Thoracic aorta (tissue), 2 donors: ENCODE results near the gene SOX18. TPM values are rescaled to one million over a fixed set of nuclear protein-coding genes. Genes with fewer than 3 reads are reported as not detected.
A peak's percentile ranks its signal among the peaks of the same experiment; 100 is the strongest.

ENCODE experiments used
- ATAC-seq: fragments of 150-250 bp; one replicate; pipeline ENCODE4 v1.8.0; 2017; ENCODE audit warnings: low read depth; ENCODE audit not compliant: insufficient number of reproducible peaks, low FRiP score
- DNase-seq: peaks from one replicate; pipeline ENCODE4 v3.0.0-alpha.2; 2020; ENCODE audit warnings: low spot score
- H3K27ac ChIP-seq, 2 donors: fragments of 200-600 bp; sonication (generic); 1 replicate in 1 of 2; 2 replicates in 1 of 2; pipeline ENCODE4 v1.5.1; 2016; ENCODE audit warnings: mild to moderate bottlenecking in 2 of 2, moderate library complexity in 2 of 2
- H3K27me3 ChIP-seq: fragments of 200-600 bp; sonication (generic); replicated peaks from 2 replicates; pipeline ENCODE4 v1.6.0; 2016; ENCODE audit warnings: mild to moderate bottlenecking; ENCODE audit not compliant: insufficient read depth
- H3K36me3 ChIP-seq: fragments of 200-600 bp; sonication (generic); one replicate; pipeline ENCODE4 v1.5.1; 2016
- H3K4me1 ChIP-seq, 2 donors: fragments of 200-600 bp; sonication (generic); 1 replicate in 1 of 2; 2 replicates in 1 of 2; pipeline versions ENCODE4 v1.5.1 to v1.6.0; 2016; ENCODE audit warnings: low read depth in 2 of 2, mild to moderate bottlenecking in 1 of 2; ENCODE audit not compliant: control insufficient read depth in 1 of 2
- H3K4me3 ChIP-seq: fragments of 200-600 bp; sonication (generic); 2 replicates; pipeline ENCODE4 v1.5.1; 2016; ENCODE audit warnings: mild to moderate bottlenecking
- H3K9me3 ChIP-seq: fragments of 200-600 bp; sonication (generic); 2 replicates; pipeline ENCODE4 v1.5.1; 2016
- total RNA-seq, 2 donors: library from RNA; depleted of rRNA; stranded (reverse); fragments of >200 nt; gene quantifications; one replicate each; pipeline versions ENCODE4 v1.1.0 to v1.2.3, GENCODE V29; 2016
- TF ChIP-seq, protein P1 (sequence below): fragments of 200-600 bp; sonication (generic); IDR thresholded peaks from one replicate; pipeline ENCODE4 v1.5.1; 2019; ENCODE audit warnings: antibody characterized with exemption

The SOX18 gene
- total RNA-seq, 2 donors from 2014 or later: 4.2 to 15.3 TPM

DNA sequence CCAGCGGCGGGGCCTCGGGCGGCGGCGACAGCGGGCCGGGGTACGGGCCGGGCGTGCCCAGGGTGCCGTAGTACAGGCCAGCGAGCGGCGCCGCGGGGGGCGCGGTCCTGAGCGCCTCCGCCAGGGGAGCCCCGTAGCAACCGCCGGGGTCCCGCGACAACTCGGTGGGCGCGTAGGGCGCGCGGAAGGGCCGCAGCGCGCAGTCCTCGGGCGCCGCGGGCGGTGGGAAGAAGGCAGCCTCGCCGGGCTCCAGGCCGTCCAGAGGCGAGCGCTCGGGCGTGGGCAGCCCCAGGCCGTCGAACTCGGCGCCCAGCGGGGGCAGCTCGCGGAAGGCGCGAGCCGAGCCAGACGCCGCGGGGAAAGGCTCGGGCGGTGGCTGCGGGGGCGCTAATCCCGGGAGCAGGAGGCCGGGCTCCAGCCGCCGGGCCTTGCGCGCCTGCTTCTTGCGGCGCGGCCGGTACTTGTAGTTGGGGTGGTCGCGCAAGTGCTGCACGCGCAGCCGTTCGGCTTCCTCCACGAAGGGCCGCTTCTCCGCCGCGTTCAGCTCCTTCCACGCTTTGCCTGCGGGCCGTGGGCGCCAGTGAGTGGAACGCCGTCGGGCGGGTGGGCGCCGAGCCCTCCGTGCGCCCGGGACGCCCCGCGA is 916 bp downstream of the SOX18 start:
- TF ChIP-seq, protein P1, sequence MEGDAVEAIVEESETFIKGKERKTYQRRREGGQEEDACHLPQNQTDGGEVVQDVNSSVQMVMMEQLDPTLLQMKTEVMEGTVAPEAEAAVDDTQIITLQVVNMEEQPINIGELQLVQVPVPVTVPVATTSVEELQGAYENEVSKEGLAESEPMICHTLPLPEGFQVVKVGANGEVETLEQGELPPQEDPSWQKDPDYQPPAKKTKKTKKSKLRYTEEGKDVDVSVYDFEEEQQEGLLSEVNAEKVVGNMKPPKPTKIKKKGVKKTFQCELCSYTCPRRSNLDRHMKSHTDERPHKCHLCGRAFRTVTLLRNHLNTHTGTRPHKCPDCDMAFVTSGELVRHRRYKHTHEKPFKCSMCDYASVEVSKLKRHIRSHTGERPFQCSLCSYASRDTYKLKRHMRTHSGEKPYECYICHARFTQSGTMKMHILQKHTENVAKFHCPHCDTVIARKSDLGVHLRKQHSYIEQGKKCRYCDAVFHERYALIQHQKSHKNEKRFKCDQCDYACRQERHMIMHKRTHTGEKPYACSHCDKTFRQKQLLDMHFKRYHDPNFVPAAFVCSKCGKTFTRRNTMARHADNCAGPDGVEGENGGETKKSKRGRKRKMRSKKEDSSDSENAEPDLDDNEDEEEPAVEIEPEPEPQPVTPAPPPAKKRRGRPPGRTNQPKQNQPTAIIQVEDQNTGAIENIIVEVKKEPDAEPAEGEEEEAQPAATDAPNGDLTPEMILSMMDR: no peak
- no peaks in the 10 kb centered on the region for H3K27me3 ChIP-seq
- ATAC-seq: no peak
- peak overlapping the region; percentile 31 for H3K4me3 ChIP-seq
- DNase-seq: no peak
- peaks cover 0 to 14% of the 10 kb centered on the region in 2 donors for H3K4me1 ChIP-seq
- no peaks in the 10 kb centered on the region for H3K36me3 ChIP-seq
- H3K27ac ChIP-seq: no peak overlapping the region
- no peaks in the 10 kb centered on the region for H3K9me3 ChIP-seq

DNA sequence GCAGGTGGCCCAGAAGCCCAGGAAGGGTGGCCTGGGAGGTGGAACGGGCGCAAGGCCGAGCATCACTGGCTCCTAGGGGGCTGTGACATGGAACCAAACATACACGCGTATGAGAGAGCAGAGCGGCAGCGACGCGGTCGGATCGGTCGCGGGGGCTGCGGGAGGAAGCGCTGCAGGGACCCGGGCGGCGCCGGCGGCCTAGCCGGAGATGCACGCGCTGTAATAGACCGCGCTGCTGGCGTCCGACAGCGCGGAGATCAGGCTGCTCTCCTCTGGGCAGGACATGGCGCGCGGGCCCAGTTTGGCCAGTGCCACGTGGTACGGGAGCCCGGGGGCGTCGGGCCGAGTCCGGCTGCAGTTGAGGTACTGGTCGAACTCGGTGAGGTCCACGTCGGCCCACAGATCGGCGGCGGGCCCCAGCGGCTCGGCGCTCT is 1.5 kb downstream of the SOX18 start:
- H3K27ac ChIP-seq: no peak overlapping the region
- ATAC-seq (no peak), DNase-seq (no peak)
- no peaks in the 10 kb centered on the region for H3K36me3 ChIP-seq
- peaks cover 0 to 14% of the 10 kb centered on the region in 2 donors for H3K4me1 ChIP-seq
- no peaks in the 10 kb centered on the region for H3K27me3 ChIP-seq
- no peaks in the 10 kb centered on the region for H3K9me3 ChIP-seq
- TF ChIP-seq, protein P1: no peak
- H3K4me3 ChIP-seq: peak overlapping the region; percentile 31

DNA sequence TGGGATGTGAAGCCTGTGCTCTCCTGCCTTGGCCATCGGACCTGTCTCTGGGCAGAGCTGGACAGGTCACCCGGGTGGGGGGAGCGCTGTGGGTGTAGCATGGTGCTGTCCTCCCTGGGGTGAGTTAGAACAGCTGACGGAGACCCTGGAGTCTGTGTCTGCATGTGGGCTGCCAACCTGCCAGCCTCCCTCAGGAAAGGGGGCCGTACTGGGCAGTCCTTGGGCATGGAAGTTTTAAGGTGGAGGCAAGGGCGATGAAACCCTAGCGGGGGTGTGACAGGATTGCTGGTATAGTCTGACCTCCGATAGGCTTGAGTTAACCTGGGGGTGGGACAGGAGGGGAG is 2.4 kb downstream of the SOX18 start:
- no peak for ATAC-seq
- Histone ChIP-seq H3K27ac (no peak overlapping the region), H3K36me3 (no peaks in the 10 kb centered on the region), H3K4me1 (peaks cover 4 to 19% of the 10 kb centered on the region in 2 donors), H3K9me3 (no peaks in the 10 kb centered on the region), H3K27me3 (no peaks in the 10 kb centered on the region), H3K4me3 (peak overlapping the region; percentile 31)
- TF ChIP-seq, protein P1: no peak
- DNase-seq: no peak

DNA sequence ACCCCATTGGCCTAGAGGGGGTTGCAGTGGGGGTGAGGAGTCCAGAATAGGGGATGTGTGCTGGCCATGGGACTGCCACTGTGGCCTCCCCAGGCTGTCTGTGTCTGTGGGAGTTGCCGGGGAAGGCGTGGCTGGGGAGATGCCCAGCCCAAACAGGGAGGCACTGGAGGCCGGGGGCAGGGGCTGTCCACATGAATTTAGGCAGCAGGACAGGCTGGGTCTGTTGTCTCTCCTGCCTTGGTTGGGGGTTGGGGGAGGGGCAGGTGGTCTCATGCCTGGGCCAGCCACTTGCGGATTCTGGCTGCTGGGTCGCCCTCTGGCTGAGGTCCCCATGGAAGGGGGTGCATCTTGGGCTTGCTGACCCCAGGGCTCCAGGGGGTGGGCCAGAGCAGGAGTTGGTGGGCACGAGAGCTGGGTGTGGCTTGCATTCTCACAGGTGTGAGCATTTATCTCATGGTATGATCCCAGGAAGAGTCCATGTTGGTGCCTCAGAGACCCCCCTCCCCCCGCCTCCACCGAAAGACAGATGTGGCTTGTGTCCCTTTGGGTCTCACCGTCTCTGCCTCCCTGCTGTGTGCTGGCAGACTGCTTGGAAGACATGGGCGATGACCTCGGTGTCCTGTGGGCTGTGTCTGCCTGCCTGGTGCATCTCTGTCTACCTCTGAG is 4.0 kb downstream of the SOX18 start:
- DNase-seq (no peak), ATAC-seq (no peak)
- peaks cover 4 to 26% of the 10 kb centered on the region in 2 donors for H3K4me1 ChIP-seq
- H3K27me3 ChIP-seq: no peaks in the 10 kb centered on the region
- H3K4me3 ChIP-seq: no peak overlapping the region
- H3K36me3 ChIP-seq: no peaks in the 10 kb centered on the region
- TF ChIP-seq, protein P1: no peak
- no peaks in the 10 kb centered on the region for H3K9me3 ChIP-seq
- H3K27ac ChIP-seq: no peak overlapping the region

DNA sequence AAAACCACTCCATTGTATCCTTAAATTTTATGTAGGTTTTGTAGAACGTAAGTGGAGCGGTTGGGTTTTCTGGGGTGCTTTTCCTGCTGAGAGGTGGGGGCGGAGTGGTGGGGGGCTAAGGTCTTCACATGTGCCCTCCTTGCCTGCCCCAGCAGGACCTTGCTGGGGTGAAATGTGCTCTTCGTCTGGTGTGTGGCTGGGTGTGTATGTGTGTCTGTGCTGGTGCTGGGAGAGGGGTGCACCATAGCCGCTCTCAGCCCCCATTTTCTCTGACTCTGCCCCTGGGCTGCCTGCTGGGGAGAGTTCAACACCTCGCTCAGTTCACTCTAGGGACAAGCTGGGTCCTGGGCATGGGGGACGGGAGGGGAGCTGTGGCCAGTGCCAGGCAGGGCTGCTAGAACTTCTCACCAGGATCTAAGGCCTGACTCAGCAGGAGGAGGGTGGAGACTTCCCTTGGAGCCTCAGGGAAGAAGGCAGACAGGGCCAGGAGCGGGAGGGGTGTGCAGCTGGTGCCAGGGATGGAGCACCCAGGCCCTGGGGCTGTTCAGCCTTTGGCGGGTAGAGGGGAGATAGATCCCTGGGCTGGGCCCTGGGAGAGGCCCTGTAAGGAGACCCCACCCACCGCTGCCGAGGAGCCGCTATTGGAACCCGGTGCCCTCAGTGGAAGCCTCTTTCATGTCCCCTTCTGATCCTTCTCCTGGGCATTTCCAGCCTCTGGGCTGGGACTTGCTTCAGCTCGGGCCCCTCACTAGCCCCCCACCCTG is 4.8 kb downstream of the SOX18 start:
- TF ChIP-seq, protein P1: no peak
- Histone ChIP-seq H3K27me3 (no peaks in the 10 kb centered on the region), H3K36me3 (no peaks in the 10 kb centered on the region), H3K4me1 (peaks cover 4 to 22% of the 10 kb centered on the region in 2 donors), H3K4me3 (no peak overlapping the region), H3K9me3 (no peaks in the 10 kb centered on the region), H3K27ac (no peak overlapping the region)
- no peak for ATAC-seq
- DNase-seq: no peak
